ENCODE results near the gene RPL18A. TPM values are rescaled to one million over a fixed set of nuclear protein-coding genes. Genes with fewer than 3 reads are reported as not detected.

RPL18A gene
- total RNA-seq, 1 experiment from 2014 or later: 2,837 TPM

- H3K18ac ChIP-seq (ENCODE audit: insufficient read length, low read depth, low read length): no peak overlapping the region
- H2BK20ac ChIP-seq (ENCODE audit: low read depth, low read length, poor library complexity, severe bottlenecking): no peak overlapping the region
- no peak overlapping the region for H2BK12ac ChIP-seq (ENCODE audit: insufficient read length, low read depth, low read length)
- Mint-ChIP-seq H3K4me3 (peak overlapping the region in 1 of 2 experiments; percentile 9; a peak in 1 of 5 replicates), H3K9me3 (no peaks in the 10 kb centered on the region; a peak in 1 of 5 replicates), H3K4me1 (peaks cover 20 to 27% of the 10 kb centered on the region in 2 experiments), H3K27me3 (ENCODE audit: low read depth) (peaks cover 49% of the 10 kb centered on the region), H3K36me3 (ENCODE audit: insufficient read depth in 1 of 3, low read depth in 3 of 3) (no peaks in the 10 kb centered on the region; a peak in 1 of 7 replicates), H3K27ac (no peak overlapping the region)
- H2BK120ac ChIP-seq (ENCODE audit: low read depth, low read length, poor library complexity, severe bottlenecking): no peak overlapping the region
- peaks cover 9% of the 10 kb centered on the region for H3K23me2 ChIP-seq (ENCODE audit: insufficient read length, low read depth, low read length, poor library complexity, severe bottlenecking)
- no peak overlapping the region for H2BK5ac ChIP-seq (ENCODE audit: insufficient read length, low read length)
- no peak for DNase-seq
- no peak overlapping the region for H2AFZ ChIP-seq (ENCODE audit: low read length)
- H3K56ac ChIP-seq (ENCODE audit: insufficient read length, low read depth, low read length): no peak overlapping the region
- no peak overlapping the region for H3K14ac ChIP-seq (ENCODE audit: insufficient read depth, low read length)
- H2BK15ac ChIP-seq (ENCODE audit: low read depth, low read length): no peak overlapping the region
- no peak overlapping the region for H3K9ac ChIP-seq (ENCODE audit: extremely low read depth, insufficient read length, low read length)
- no peak overlapping the region for H3K4ac ChIP-seq (ENCODE audit: low read depth, low read length)
- H3K4me2 ChIP-seq (ENCODE audit: insufficient read depth, insufficient read length, low read length): no peak overlapping the region
- H4K8ac ChIP-seq (replicated peaks; ENCODE audit: insufficient read length, low read depth, low read length): no peak overlapping the region
- no peaks in the 10 kb centered on the region for H3K79me2 ChIP-seq (ENCODE audit: insufficient read depth, low read length)
- H3T11ph ChIP-seq (ENCODE audit: low read length): no peak overlapping the region
- H3K9me3 ChIP-seq (ENCODE audit: control insufficient read depth, low read depth, low read length): no peaks in the 10 kb centered on the region
- H4K91ac ChIP-seq (ENCODE audit: insufficient read length, low read depth, low read length): no peak overlapping the region
- no peak overlapping the region for H2AK5ac ChIP-seq (ENCODE audit: insufficient read length, low read length)
- H3K27ac ChIP-seq (ENCODE audit: insufficient read length, low read depth, low read length): no peak overlapping the region
- no peak overlapping the region for H3K23ac ChIP-seq (ENCODE audit: insufficient read length, low read depth, low read length)
- no peaks in the 10 kb centered on the region for H3K79me1 ChIP-seq (ENCODE audit: insufficient read depth, low read depth, low read length, poor library complexity, severe bottlenecking)
- no peaks in the 10 kb centered on the region for H4K20me1 ChIP-seq (ENCODE audit: control insufficient read depth, insufficient read depth, insufficient read length)
- TF ChIP-seq CTCF (conservative IDR thresholded peaks at IDR 0.05): no peak
- no peak overlapping the region for H4K5ac ChIP-seq (ENCODE audit: insufficient read length, low read depth, low read length)
- no CpG with 5 or more reads among the region's 6 CpGs for WGBS (ENCODE audit: extremely low coverage, insufficient read length, low lambda C conversion rate)
- no peaks in the 10 kb centered on the region for H3K27me3 ChIP-seq (ENCODE audit: insufficient read depth, low read length)
- no peaks in the 10 kb centered on the region; the same call in 1 of the 2 replicates for H3K4me1 ChIP-seq (ENCODE audit: insufficient read depth, low read length)
Measured at GRCh38 chr19:17840019-17840418, 19.7 kb upstream of the RPL18A start.

Measured in H9 (cell line).